Measurements from ENCODE around the gene UBE2O. TPM values are rescaled to one million over a fixed set of nuclear protein-coding genes. Genes with fewer than 3 reads are reported as not detected.

The UBE2O gene
- total RNA-seq, 1 experiment from 2014 or later, result 52.6 TPM

DNA sequence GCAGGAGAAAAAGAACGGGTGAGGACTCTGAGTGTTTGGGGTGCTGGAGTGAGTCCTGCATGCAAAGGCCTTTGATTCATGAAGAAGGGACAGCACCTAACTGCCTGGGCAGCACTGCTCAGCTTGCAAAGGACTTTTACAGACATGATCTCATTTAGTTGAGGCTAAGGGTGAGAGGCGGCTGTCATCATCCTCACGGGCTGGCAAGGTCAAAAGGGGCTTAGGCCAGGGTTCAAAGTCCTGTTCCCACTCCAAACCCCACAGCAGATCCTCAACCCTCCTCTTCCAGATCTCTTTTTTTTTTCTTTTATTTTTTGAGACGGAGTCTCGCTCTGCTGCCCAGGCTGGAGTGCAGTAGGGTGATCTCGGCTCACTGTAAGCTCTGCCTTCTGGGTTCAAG, 43.5 kb upstream of the UBE2O start:
- no peak overlapping the region for H3K14ac ChIP-seq (ENCODE audit: insufficient read depth, low read length)
- Mint-ChIP-seq H3K9me3 (no peaks in the 10 kb centered on the region; a peak in 1 of 5 replicates), H3K27me3 (ENCODE audit: low read depth) (peaks cover 7% of the 10 kb centered on the region), H3K4me1 (peaks cover 46 to 63% of the 10 kb centered on the region in 2 experiments), H3K36me3 (ENCODE audit: insufficient read depth in 1 of 3, low read depth in 3 of 3) (no peaks in the 10 kb centered on the region; a peak in 2 of 7 replicates), H3K4me3 (no peak overlapping the region), H3K27ac (no peak overlapping the region)
- H3K23me2 ChIP-seq (ENCODE audit: insufficient read length, low read depth, low read length, poor library complexity, severe bottlenecking), result peaks cover 9% of the 10 kb centered on the region
- no peak overlapping the region for H2AK5ac ChIP-seq (ENCODE audit: insufficient read length, low read length)
- TF ChIP-seq, protein P1, sequence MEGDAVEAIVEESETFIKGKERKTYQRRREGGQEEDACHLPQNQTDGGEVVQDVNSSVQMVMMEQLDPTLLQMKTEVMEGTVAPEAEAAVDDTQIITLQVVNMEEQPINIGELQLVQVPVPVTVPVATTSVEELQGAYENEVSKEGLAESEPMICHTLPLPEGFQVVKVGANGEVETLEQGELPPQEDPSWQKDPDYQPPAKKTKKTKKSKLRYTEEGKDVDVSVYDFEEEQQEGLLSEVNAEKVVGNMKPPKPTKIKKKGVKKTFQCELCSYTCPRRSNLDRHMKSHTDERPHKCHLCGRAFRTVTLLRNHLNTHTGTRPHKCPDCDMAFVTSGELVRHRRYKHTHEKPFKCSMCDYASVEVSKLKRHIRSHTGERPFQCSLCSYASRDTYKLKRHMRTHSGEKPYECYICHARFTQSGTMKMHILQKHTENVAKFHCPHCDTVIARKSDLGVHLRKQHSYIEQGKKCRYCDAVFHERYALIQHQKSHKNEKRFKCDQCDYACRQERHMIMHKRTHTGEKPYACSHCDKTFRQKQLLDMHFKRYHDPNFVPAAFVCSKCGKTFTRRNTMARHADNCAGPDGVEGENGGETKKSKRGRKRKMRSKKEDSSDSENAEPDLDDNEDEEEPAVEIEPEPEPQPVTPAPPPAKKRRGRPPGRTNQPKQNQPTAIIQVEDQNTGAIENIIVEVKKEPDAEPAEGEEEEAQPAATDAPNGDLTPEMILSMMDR (conservative IDR thresholded peaks at IDR 0.05), result no peak
- no peak overlapping the region for H2BK120ac ChIP-seq (ENCODE audit: low read depth, low read length, poor library complexity, severe bottlenecking)
- no peak overlapping the region for H3K4ac ChIP-seq (ENCODE audit: low read depth, low read length)
- H2AFZ ChIP-seq (ENCODE audit: low read length), result no peak overlapping the region
- no peaks in the 10 kb centered on the region for H4K20me1 ChIP-seq (ENCODE audit: control insufficient read depth, insufficient read depth, insufficient read length)
- no peaks in the 10 kb centered on the region for H3K79me2 ChIP-seq (ENCODE audit: insufficient read depth, low read length)
- no peak overlapping the region for H3T11ph ChIP-seq (ENCODE audit: low read length)
- no peak overlapping the region for H4K8ac ChIP-seq (replicated peaks; ENCODE audit: insufficient read length, low read depth, low read length)
- no peak for DNase-seq
- WGBS (ENCODE audit: extremely low coverage, insufficient read length, low lambda C conversion rate), result no CpG with 5 or more reads among the region's 6 CpGs
- H3K27ac ChIP-seq (ENCODE audit: insufficient read length, low read depth, low read length), result no peak overlapping the region
- no peak overlapping the region for H4K91ac ChIP-seq (ENCODE audit: insufficient read length, low read depth, low read length)
- peaks cover under 1% of the 10 kb centered on the region; the same call in 1 of the 2 replicates for H3K4me1 ChIP-seq (ENCODE audit: insufficient read depth, low read length)
- H3K18ac ChIP-seq (ENCODE audit: insufficient read length, low read depth, low read length), result no peak overlapping the region
- H2BK20ac ChIP-seq (ENCODE audit: low read depth, low read length, poor library complexity, severe bottlenecking), result no peak overlapping the region
- H3K27me3 ChIP-seq (ENCODE audit: insufficient read depth, low read length), result no peaks in the 10 kb centered on the region
- H3K9ac ChIP-seq (ENCODE audit: extremely low read depth, insufficient read length, low read length), result no peak overlapping the region
- H3K23ac ChIP-seq (ENCODE audit: insufficient read length, low read depth, low read length), result no peak overlapping the region
- no peak overlapping the region for H3K56ac ChIP-seq (ENCODE audit: insufficient read length, low read depth, low read length)
- H2BK5ac ChIP-seq (ENCODE audit: insufficient read length, low read length), result no peak overlapping the region
- no peak overlapping the region for H2BK15ac ChIP-seq (ENCODE audit: low read depth, low read length)
- H3K4me2 ChIP-seq (ENCODE audit: insufficient read depth, insufficient read length, low read length), result no peak overlapping the region
- no peak overlapping the region for H4K5ac ChIP-seq (ENCODE audit: insufficient read length, low read depth, low read length)
- H3K79me1 ChIP-seq (ENCODE audit: insufficient read depth, low read depth, low read length, poor library complexity, severe bottlenecking), result no peaks in the 10 kb centered on the region
- H2BK12ac ChIP-seq (ENCODE audit: insufficient read length, low read depth, low read length), result no peak overlapping the region
- H3K9me3 ChIP-seq (ENCODE audit: control insufficient read depth, low read depth, low read length), result no peaks in the 10 kb centered on the region
